ENCODE measurements around the gene TAMALIN. TPM values are rescaled to one million over a fixed set of nuclear protein-coding genes. Genes with fewer than 3 reads are reported as not detected.

The TAMALIN gene
- polyA plus RNA-seq, 1 donor = 20.7 TPM

- DNase-seq = no peak
These were observed 49.3 kb downstream of the TAMALIN start for GRCh38 chr12:52055731-52056711.

GRCh38 chr12:52056801-52057637 is 50.3 kb downstream of the TAMALIN start:
- DNase-seq = no peak

GRCh38 chr12:52057638-52058576 is 51.2 kb downstream of the TAMALIN start:
- DNase-seq = no peak

GRCh38 chr12:52058631-52059361 is 52.0 kb downstream of the TAMALIN start:
- no peak for DNase-seq

- no peak for DNase-seq
These were observed 53.1 kb downstream of the TAMALIN start for GRCh38 chr12:52059582-52060497.

GRCh38 chr12:52060498-52061177 is 53.9 kb downstream of the TAMALIN start:
- DNase-seq = no peak

- DNase-seq = no peak
These were observed 54.9 kb downstream of the TAMALIN start for GRCh38 chr12:52061470-52062166.

GRCh38 chr12:52062167-52063081 is 55.7 kb downstream of the TAMALIN start:
- DNase-seq = no peak

- no peak for DNase-seq
These were observed 56.6 kb downstream of the TAMALIN start for GRCh38 chr12:52063082-52063924.

- DNase-seq = no peak
These were observed 57.4 kb downstream of the TAMALIN start for GRCh38 chr12:52063981-52064649.

Other genes starting within 250 kb of the TAMALIN start
- gene FIGNL2, start 158.2 kb upstream of the TAMALIN start, polyA plus RNA-seq (ENCODE audit: insufficient read length) = 1.3 TPM
- gene ANKRD33, start 118.8 kb upstream of the TAMALIN start, polyA plus RNA-seq (ENCODE audit: insufficient read length) = not detected
- gene ACVRL1, start 99.4 kb upstream of the TAMALIN start, polyA plus RNA-seq (ENCODE audit: insufficient read length) = 52.0 TPM
- 19.9 TPM for gene ACVR1B, start 55.2 kb upstream of the TAMALIN start, polyA plus RNA-seq (ENCODE audit: insufficient read length)
- gene NR4A1, start 44.5 kb downstream of the TAMALIN start, polyA plus RNA-seq (ENCODE audit: insufficient read length) = 32.8 TPM
- gene ATG101, start 63.0 kb downstream of the TAMALIN start, polyA plus RNA-seq (ENCODE audit: insufficient read length) = 22.0 TPM
- not detected for gene SMIM41, start 72.8 kb downstream of the TAMALIN start, polyA plus RNA-seq (ENCODE audit: insufficient read length)
- gene KRT80, start 185.1 kb downstream of the TAMALIN start, polyA plus RNA-seq (ENCODE audit: insufficient read length) = 5.6 TPM
- gene KRT7, start 226.3 kb downstream of the TAMALIN start, polyA plus RNA-seq (ENCODE audit: insufficient read length) = 1.9 TPM

Measured in hindlimb muscle (tissue), 1 donor.